GM12891 (cell line): ENCODE data around the gene TLX3.

ENCODE experiments used
- POLR2A ChIP-seq: IDR thresholded peaks from 2 replicates; pipeline ENCODE4 v1.6.1; 2011; ENCODE audit warnings: low read depth, low read length, control low read depth
- POLR2AphosphoS5 ChIP-seq: IDR thresholded peaks from 2 replicates; pipeline ENCODE4 v1.6.1; 2011; ENCODE audit warnings: low read depth, low read length, control low read depth
- POU2F2 ChIP-seq: IDR thresholded peaks from 2 replicates; pipeline ENCODE4 v1.6.1; 2011; ENCODE audit warnings: low read depth, mild to moderate bottlenecking, control low read depth, low read length, moderate library complexity
- SPI1 ChIP-seq: IDR thresholded peaks from 2 replicates; pipeline ENCODE4 v1.6.1; 2011; ENCODE audit warnings: low read depth, low read length, control low read depth
- TAF1 ChIP-seq: IDR thresholded peaks from 2 replicates; pipeline ENCODE4 v1.6.1; 2011; ENCODE audit warnings: low read depth, low read length, control low read depth

GRCh38 chr5:171300358-171300757, 8.7 kb upstream of the TLX3 start:
- TF ChIP-seq POLR2AphosphoS5 (no peak), TAF1 (no peak), POLR2A (no peak), SPI1 (no peak), POU2F2 (no peak)
